COLO668 (cell line): ENCODE data around the gene TGOLN2.

Source experiments
- DNase-seq: peaks from one replicate; lab custom pipeline; 2025; ENCODE audit not compliant: unreplicated experiment; lab: John Stamatoyannopoulos, UW

Gene TGOLN2

GRCh38 chr2:85309699-85310321 lies 18.0 kb downstream of the TGOLN2 start:
- DNase-seq = no peak

GRCh38 chr2:85308896-85309555 lies 18.8 kb downstream of the TGOLN2 start:
- DNase-seq = peak; percentile 45

GRCh38 chr2:85308201-85308600 lies 19.6 kb downstream of the TGOLN2 start:
- DNase-seq = no peak

GRCh38 chr2:85307527-85307897 lies 20.3 kb downstream of the TGOLN2 start:
- DNase-seq = no peak

- DNase-seq = no peak
Measured at GRCh38 chr2:85303780-85304531, 23.8 kb downstream of the TGOLN2 start.

GRCh38 chr2:85302121-85302520 lies 25.7 kb downstream of the TGOLN2 start:
- no peak for DNase-seq

- DNase-seq = no peak
Measured at GRCh38 chr2:85291425-85292023, 36.3 kb downstream of the TGOLN2 start.

- DNase-seq = no peak
Measured at GRCh38 chr2:85288244-85288725, 39.5 kb downstream of the TGOLN2 start.

- DNase-seq = no peak
Measured at GRCh38 chr2:85287721-85288120, 40.1 kb downstream of the TGOLN2 start.

GRCh38 chr2:85286918-85287317 lies 40.9 kb downstream of the TGOLN2 start:
- DNase-seq = no peak

GRCh38 chr2:85283641-85284040 lies 44.1 kb downstream of the TGOLN2 start:
- DNase-seq = no peak

- no peak for DNase-seq
Measured at GRCh38 chr2:85282914-85283313, 44.9 kb downstream of the TGOLN2 start.

GRCh38 chr2:85281553-85281952 lies 46.2 kb downstream of the TGOLN2 start:
- DNase-seq = no peak

GRCh38 chr2:85278361-85278760 lies 49.4 kb downstream of the TGOLN2 start:
- no peak for DNase-seq

GRCh38 chr2:85277416-85278158 lies 50.2 kb downstream of the TGOLN2 start:
- DNase-seq = no peak

GRCh38 chr2:85276571-85277118 lies 51.1 kb downstream of the TGOLN2 start:
- no peak for DNase-seq

GRCh38 chr2:85275984-85276540 lies 51.7 kb downstream of the TGOLN2 start:
- DNase-seq = no peak

GRCh38 chr2:85273738-85274731 lies 53.8 kb downstream of the TGOLN2 start:
- DNase-seq = peak; percentile 71

- DNase-seq = no peak
Measured at GRCh38 chr2:85272357-85272756, 55.4 kb downstream of the TGOLN2 start.
